DMS53 treated with DMSO at 0.1 percent for 48 hours (cell line): ENCODE data around the gene KAZN.

ENCODE experiments used
- DNase-seq: peaks from one replicate; lab custom pipeline; 2025; ENCODE audit not compliant: unreplicated experiment; lab: John Stamatoyannopoulos, UW

The KAZN gene

DNA sequence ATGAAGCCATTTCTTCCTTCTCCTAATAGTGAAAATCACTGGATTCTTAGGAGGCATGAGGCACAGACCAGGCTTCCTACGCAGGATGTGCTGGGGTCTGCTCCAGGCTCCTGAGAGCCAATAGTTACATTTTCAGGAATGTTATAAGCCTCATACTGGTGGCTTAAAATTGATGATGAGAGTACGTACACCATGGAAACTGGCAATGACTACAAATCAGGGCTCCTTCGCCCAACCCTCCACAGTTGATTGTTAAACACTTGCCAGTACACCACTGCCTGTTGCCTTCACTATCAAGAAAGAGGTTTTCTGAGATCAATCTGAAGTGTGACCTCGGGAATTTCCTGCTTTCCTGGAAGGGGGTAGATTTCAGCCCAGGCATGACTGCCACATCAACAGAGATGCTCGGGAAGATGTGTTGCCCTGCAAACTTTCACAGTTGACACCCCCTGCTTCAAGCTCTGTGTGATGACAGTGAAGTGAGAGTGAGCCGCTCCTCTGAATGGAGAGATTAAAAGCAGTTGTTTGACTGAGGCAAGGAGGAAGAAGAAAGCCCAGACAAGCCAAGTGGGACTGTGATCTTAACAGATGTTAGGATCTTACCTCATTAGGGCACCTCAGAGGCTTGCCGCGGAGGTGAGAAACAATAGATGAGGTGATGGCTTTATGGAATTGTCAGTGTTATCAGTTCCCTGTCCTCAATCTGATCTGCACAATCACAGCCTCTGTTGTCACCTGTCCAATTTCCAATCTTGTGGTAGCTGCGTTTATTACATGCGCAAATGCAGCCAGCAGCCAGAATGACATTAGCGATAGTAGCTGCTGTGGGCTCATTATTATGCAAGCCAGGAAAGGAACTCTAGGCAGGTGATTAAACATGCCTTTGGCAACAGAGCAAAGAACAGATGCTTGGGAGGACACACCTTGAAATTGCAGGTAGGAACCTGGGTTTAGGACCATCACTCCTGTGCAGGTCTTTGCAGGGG, 277.3 kb downstream of the KAZN start:
- DNase-seq = no peak

DNA sequence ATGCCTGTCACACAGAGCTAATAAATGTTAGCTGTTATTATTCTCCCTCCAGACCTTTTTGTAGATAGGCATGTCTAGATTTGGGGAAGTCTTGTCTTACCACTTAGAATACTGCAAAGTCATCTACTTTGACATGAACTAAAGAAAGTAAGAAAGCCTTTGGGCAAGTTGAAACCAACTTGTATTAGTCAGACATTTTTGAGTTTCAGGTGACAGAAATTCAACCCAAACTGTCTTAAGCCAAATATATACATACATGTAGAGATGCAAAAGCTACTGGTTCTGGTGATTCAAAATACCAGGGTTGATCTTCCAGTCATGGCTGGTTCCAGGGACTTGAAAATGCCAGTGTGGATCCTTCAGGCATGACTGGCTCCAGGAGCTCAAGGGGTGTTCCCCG, 278.3 kb downstream of the KAZN start:
- DNase-seq = no peak

DNA sequence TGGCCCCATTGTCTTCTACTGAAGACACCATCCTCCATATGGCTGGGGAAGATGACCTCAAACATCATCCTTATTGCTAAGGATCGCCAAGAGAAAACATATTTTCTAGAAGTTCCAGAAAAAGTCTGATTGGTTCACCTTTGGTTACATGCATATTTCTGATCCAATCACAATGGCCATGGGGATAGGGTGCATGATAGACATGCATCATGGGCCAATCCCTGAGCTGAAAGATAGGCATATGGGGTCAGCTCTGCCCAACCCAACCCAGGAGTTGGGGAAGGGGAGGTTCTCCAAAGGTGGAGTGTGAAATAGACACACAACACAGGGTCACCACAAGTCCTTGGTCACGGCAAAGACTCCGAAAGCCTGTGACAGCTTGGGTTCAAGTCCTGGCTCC, 278.7 kb downstream of the KAZN start:
- no peak for DNase-seq

DNA sequence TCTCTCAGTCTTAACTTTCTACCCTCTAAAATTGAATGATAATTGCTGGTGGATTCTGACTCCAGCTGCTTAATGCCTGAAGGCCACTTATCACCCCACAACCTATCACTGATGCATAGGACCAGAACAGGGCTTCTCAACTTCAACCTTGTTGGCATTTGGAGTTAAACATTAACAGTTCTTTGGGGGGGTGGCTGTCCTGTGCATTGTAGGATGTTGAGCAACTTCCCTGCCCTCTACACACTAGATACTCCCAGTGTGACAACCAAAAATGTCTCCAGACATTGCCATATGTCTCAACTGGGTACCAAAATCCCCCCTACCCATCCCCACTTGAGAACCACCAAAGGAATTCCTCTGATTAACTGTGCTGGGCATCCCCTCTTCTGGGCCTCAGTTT, 279.6 kb downstream of the KAZN start:
- DNase-seq = no peak

DNA sequence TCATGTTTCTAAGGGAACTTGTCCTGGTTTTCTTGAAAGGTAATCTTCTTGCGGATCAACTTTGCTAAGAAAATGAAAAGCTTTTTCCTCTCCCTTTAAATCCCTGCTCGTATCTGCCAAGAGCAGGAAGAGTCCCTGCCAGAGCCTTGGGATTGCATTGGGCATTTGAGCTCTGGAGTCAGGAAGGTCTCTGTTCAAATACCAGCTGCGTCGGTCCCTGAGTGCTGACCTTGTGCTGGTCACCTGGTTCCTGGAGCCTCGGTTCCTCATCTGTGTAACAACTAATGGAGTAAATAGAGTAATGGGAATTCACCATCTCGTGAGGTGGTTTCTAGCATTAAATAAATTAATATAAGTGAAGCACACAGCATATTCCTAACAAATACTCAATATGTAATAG, 280.5 kb downstream of the KAZN start:
- DNase-seq = no peak

DNA sequence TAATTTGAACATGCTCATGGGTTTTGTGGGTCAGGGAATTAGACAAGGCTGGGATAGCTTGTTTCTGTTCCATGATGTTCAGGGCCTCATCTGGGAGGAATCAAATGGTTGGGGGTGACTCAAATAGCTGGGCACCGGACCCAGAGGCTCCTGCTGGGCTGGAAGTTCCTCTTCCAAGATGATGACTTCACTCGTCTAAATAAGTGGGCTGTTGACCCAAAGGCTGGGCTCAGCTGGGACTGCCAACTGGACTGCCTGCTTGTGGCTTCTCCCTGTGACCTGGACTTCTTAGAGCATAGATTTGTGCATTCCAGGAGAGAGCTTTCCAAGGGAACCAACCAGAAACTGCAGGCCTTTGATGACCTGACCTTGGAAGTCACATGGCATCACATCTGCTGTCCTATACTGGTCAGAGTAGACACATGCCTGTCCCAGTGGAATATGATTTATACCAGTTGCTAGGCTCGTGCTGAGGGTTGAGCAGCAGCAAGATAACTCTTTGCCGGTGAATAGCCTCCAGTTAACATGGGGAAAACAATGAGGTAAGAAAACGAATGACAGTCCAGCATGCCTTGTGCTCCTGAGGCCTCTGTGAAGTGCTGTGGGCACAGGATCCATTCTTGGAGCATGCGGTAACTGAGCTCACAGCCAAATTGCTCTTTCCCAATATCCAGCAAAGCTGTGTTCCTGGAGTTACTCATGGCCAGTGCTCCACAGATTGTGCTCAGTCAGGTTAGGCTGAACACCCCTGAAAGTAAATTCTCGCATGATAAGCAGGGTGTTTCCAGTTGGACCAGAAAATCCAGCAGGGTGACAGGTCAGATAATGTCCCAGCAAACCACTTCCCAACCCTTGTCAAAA, 282.2 kb downstream of the KAZN start:
- DNase-seq = no peak

DNA sequence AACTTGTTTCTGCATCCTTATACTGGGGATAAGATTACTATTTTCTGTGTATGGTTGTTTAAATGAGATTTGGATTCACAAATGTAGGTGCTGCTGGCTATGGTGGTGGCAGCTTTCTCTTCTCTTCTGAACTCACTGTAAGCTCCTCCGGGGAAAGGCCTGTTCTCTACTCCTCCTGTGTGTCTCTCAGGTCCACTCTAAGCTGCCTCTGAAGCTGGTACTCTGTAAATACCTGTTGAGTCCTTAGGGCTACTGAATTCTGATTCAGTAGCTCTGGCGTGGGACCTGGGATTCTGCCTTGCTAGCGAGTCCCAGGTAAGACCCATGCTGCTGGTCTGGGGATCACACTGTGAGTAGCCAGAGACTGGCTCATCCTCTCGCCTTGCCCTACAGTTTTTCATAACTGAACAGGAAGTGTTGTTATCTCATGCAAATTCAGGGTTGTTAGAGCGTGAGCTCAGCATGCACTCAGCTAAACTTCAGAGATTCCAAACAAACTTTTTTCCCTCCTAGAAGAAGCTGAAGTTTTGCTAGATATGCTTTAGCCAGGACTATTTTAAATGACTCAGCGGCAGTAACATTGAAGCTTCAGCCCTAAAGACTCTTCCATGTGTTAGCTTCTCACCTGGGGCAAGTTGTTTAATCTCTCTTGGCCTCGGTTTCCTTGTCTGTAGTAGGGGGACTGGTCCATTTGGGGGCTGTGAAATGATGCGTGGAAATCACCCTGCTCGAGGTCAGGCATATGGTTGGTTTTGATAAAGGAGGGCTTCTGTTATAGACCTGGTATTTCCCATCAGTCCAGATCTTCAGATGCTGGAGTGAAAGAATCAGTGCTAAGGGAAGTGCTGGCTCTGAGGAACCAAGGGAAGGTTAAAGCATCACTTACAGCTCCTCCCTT, 283.5 kb downstream of the KAZN start:
- DNase-seq = no peak

DNA sequence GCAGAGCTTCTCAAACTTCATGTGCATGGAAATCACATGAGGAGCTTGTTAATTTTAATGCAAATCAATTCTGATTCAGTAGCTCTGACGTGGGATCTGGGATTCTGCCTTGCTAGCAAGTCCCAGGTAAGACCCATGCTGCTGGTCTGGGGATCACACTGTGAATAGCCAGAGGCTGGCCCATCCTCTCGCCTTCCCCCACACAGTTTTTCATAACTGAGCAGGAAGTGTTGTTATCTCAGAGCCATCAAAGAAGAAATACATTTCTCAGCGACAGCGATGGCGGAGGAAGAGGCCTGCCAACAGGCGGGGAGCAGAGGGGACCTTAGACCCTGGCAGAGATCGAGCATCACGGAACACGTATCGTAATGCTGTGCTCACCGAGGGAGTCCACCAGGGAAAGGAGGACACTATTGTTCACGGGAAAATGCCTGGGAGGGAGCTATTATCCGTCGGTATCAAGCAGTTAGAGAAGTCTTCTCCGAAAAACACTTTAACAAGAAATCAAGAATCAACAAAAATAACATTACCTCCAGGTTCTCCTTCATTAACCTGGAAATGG, 286.2 kb downstream of the KAZN start:
- no peak for DNase-seq

DNA sequence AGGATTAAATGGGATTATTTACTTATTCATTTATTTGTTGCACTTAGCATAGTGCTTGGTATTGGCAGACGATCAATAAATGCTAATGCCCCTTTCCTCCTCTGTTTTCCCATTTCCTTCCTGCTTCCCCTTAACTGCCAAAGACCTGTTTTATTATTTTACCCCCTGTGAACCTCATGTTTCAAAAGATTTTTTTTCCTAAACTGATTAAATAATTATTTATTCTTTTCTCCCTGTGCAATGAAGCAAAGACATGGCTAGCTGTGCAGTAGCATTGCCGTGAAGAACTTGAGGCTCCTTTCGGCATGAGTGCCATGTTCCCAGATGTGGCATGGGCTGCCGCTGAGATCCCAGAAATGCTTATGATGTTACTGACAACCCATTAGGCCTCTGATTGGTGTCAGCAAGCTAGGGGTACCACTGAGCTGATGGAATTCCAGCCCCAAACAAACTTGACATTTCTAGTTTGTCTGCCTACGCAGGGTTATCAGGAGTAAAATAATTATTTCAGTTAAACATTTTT, 288.6 kb downstream of the KAZN start:
- no peak for DNase-seq

DNA sequence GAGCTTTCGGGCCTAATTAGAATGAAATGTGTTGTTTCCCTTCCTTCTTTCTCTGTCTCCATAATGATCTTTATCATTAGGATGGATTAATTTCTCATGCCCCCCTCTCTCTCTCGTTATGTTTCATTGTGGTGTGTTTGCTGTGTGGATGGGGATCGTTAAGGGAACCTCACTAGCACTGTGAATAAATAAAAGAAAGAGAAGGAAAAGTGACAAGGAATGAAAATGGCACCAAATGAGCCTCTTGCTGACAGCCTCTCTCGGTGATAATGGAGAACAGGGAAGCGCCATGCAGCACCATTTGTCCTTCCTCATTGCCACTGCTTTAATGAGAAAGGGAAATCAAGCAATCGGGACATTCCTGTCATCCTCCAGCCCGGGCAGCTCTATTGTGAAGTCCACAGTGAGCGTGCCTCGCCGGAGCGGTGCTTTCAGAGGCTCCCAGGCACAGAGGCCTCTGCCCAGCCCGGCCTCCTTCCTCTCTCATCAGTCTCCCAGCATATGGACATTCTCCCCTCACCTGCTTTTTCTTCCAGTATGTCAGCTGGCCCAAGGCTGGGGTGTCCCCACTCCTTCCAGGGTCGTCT, 289.4 kb downstream of the KAZN start:
- no peak for DNase-seq

DNA sequence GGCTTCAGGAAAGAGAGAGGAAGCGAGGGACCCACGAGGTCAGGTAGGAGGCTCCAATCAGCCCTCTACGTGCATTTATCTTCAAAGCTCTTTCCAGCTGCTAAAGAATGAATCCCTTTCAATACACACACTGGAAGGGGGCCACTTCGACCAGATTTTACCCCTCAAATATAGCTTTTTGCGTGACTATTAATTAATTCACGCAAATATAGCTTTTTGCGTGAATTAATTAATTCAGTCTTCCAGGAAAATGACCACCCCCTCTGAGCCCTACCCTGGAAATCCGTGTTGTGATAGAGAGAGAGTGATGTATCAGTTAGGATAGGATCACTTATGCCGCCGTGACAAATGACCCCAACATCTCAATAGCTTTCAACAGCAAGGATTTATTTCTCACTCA, 289.9 kb downstream of the KAZN start:
- no peak for DNase-seq

DNA sequence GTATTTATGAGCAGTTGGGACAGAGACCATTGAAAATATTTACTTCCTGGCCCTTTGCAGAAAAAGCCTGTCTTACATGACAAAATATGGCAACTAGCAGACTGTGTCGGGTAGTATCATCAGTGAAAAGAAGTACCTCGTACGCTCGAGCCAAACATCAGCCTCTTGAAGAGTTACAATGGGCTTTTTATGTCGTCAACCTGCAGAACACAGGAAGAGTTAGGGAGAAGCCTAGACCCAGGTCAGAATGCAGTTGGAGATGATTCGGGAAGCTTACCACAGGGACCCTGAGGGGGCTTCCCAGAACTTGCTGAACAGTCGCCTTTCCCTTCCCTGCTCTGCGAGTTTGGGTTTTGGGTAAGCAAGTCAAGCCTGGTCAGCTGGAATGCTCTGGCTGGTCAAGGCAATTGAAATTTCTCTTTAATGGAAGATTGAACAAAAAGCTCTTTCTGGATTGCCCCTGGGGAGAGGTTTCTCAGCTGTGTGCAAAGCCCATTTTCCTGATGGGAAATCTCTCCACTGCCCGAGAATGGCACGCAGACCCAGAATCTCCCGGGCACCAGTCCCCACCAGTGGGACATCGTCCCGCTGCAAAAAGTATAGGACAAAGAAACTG, 291.4 kb downstream of the KAZN start:
- no peak for DNase-seq

DNA sequence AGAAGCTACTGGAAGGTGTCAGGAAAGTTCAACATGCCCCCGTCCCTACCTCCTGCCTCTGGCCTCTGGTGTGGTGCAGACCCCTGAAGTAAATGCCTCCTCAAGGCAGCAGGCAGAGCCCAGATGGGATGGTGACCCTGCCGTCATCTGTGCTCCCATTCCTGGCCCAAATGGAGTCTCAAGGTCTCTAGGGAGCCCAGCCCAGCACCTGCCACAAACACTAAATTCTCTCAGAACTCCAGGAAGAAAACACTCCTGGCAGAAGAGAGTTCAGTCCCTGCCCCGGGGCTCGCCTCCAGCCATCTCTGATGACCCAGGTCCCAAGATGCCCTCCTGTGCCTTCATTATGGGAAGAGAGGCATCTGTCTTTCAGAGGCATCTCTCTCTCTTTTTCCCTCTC, 293.5 kb downstream of the KAZN start:
- no peak for DNase-seq

DNA sequence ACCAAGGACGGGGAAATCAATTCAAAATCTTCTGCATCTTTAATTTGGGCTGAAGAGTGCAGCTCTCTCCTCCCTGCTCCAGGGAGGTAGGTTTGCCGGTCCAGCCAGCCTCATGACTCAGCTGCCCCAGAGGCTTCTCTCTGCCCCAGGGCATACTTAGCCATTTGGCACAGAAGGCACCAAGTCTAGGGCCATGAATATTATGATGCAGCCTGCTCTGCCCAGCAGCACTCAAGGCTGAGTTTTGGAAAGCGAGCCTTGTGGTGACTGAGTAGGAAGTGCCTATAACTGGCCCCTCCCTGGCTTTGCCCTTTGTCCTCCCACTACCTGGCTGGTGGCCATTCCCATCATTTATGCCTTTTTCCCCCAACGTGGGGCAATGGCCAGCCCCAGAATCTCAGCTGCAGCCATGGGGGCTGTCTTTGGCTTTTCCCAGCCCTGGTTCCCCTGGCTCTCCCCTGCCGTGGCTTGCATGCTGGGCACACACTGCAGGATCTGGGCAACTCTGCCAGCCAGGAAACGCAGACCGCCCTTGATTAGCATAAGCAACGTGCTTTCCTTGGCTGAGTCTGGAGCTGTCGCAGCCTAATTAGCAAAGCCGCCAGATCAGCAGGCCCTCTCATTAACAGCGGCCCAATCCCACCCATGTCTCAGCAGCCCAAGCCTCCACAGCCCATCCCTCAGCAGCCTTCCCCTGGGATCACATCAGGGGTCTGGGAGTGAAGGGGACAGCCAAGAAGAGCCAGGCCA, 296.5 kb downstream of the KAZN start:
- DNase-seq = no peak

DNA sequence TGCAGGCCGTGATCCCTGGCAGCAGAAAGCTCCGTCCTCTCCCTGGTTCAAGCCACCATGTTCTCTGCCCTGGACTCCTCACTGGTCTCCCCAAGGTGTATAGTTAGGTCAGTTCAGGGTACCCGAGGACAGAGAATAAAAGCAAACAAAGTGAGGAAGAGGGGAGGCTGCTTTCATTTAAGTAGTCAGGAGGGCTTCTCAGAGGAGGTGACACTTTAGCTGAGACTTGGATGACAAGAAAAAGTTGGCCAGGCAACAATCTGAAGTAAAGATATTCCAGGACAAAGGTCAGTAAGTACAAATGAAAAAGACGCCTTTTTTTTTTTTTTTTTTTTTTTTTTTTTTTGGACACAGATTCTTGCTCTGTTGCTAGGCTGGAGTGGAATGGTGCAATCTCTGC, 297.2 kb downstream of the KAZN start:
- no peak for DNase-seq

DNA sequence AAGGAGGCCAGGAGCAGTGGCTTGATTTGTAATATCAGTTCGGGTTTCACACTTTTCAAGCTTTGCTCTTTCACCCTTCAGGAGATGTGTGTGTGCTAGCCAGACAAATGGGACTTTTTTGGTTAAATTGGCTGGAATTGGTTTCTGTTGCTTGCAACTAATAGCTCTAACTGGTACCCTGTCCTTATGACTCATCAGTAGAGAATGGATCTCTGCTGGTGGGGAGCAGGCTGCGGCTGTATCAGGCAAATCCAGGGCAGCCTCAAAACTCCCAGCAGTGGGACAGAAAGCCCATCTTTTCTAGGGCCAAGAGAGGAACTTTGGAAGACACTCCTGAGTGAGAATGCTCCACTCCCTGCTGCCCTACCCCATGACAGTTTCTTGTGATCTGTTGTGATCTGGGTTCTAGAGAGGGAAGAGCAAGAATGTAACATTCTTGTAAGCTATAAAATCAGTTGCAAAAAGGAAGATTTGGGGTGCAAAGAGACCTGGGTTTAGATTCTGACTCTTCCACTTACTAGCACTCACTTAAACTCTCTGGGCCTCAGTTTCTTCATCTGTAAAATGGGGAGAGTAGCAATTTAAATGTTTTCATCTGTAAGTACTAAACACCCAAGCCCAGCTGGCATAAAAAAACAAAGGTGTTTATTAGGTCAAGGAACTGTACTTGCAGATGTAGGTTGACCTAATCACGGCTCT, 298.0 kb downstream of the KAZN start:
- no peak for DNase-seq

DNA sequence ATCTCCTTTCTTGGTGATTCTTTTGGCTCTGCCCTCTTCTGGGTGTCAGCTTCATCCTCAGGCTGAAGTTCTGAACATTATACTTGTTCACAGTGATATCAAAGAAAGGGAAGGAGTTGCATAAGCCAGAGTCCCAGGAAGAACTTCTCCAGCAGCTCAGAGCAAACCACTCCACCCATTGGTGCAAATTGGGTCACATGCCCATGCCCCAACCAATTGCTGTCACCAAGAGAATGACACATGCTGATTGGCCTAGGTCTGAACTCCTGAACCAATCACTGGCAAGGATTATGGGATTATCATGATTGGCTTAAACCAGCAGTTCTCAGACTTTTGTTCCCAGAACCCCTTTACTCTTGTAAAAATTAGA, 298.6 kb downstream of the KAZN start:
- no peak for DNase-seq

DNA sequence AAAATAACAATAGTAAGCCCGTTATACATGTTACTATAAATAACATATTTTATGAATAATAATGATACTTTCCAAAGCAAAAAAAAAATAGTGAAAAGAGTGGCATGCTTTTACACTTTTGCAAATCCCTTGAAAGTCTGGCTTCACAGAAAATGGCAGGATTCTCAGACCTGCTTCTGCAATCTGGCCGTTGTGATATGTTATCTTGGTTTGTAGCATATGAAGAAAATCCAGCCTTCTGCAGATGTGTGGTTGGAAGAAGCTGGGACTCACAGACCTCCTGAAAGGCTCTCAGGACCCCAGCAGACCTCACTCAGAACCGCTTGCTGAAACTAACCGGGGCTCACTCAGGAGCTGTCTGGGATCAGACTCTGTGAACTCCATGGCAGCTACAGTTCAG, 299.1 kb downstream of the KAZN start:
- no peak for DNase-seq
